Muscle of back (tissue), 11 donors: ENCODE measurements around the gene PCNT. TPM values are rescaled to one million over a fixed set of nuclear protein-coding genes. Genes with fewer than 3 reads are reported as not detected.

Experiments used
- DNase-seq, 3 donors: peaks; one replicate each; pipeline versions ENCODE4 v3.0.0 to v3.0.0-alpha.2; 2013
- polyA plus RNA-seq, 10 donors: library from polyadenylated mRNA; unstranded; fragments of 120-200 nt; gene quantifications; one replicate each; pipeline ENCODE4 v1.2.1, GENCODE V29; 2013; ENCODE audit not compliant: insufficient read length in 10 of 10

PCNT gene
- polyA plus RNA-seq, 10 donors = 41.2 to 83.0 (median 53.0) TPM

DNA sequence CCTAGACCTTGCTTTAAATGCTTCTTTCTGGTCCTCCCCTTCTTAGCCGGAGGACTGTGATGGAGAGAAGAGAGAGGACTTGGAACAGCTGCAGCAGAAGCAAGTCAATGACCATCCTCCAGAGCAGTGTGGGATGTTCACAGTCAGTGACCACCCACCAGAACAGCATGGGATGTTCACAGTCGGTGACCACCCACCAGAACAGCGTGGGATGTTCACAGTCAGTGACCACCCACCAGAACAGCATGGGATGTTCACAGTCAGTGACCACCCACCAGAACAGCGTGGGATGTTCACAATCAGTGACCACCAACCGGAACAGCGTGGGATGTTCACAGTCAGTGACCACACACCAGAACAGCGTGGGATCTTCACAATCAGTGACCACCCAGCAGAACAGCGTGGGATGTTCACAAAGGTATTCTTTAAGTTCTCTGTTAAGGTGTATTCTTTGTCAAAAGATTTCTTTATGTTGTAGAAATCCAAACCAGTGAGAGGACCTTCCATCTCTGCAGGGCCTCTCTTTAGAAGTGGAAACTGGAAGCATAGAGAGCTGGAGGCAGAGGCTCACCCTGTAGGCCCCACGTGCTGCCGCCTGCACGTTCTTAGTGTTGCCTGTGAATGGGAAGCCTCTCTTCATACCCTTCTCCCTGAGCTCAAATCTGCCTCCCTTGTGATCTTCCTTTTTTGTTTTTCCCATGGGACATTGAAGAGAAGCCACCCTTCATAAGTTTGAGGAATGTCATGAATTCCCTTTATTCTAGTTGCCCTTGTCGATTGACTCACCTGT lies 10.6 kb downstream of the PCNT start:
- no peak for DNase-seq

DNA sequence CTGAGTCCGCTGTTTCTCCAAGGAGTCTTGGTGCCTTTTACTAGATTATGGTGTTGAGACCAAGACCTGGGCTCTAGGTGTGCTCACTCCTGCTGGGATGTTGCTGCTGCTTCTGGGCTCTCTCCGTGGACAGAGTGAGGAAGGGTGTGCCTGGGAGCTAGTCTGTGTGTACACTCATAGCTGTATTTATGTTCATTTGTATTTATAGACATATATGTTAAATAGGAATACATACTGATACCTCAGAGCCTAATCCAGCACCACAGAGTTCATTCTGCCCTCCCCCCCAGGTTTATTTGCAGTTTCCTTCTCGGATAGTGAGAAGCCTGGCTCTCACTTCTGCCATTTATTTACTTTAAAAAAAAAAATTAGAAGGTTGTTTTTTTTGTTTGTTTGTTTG lies 12.6 kb downstream of the PCNT start:
- no peak for DNase-seq

DNA sequence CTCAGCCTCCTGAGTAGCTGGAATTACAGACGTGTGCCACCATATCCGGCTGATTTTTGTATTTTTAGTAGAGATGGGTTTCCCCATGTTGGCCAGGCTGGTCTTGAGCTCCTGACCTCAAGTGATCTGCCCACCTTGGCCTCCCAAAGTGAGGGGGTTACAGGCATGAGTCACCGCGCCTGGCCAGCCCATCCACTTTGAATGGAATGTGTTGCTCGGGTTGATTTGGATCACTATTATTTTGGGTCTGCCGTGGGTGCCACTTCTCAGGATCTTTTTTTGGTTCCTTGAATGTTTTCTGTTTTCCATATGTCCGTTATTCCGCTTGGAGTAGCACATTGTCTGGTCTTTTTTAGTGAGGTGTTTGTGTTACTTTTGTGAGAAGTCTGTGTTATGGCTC lies 17.0 kb downstream of the PCNT start:
- DNase-seq = no peak

DNA sequence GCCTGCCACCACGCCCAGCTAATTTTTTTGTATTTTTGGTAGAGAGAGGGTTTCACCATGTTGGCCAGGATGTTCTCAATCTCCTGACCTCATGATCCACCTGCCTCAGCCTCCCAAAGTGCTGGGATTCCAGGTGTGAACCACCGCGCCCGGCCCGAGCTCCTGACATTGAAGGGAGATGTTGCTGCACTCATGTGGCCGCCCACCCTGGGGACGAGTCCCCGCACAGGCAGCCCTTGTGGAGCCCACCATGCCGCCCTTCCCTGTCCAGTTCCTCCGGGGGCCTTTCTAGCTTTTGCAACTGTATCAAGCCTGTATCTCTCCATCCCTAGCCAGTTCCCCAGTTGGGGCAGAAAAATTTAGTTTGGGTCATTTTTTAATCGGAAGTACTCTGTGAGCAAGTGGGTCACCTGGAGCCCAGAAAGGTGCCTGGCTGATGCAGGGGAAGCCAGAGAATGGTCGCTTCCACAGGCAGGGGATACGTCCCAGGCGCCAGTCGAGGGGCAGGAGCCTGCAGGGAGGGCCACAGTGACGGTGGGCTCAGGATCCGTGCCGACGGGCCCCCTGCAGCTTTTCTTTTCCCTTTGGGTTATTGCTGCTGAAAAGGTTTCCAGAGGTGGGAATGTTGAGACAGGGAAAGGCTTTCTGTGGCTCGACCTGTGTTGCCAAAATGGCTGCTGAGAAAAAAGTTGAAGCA lies 20.4 kb downstream of the PCNT start:
- DNase-seq = no peak

DNA sequence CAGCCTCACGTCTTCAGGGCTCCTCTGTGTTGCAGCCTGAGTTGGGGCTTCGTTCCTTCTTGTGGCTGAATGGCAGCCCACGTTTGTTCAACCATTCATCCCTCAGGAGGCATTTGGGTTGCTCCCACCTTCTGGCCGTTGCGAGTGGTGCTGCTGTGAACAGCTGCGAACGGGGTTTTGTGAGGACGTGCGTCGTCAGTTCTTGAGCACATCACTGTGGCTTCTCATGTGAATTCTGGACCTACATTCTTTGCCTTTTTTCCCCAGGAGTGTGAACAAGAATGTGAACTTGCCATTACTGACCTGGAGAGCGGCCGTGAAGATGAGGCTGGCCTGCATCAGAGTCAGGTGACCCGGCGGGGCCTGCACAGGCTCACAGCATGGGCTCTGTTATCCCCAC lies 21.9 kb downstream of the PCNT start:
- DNase-seq = no peak

DNA sequence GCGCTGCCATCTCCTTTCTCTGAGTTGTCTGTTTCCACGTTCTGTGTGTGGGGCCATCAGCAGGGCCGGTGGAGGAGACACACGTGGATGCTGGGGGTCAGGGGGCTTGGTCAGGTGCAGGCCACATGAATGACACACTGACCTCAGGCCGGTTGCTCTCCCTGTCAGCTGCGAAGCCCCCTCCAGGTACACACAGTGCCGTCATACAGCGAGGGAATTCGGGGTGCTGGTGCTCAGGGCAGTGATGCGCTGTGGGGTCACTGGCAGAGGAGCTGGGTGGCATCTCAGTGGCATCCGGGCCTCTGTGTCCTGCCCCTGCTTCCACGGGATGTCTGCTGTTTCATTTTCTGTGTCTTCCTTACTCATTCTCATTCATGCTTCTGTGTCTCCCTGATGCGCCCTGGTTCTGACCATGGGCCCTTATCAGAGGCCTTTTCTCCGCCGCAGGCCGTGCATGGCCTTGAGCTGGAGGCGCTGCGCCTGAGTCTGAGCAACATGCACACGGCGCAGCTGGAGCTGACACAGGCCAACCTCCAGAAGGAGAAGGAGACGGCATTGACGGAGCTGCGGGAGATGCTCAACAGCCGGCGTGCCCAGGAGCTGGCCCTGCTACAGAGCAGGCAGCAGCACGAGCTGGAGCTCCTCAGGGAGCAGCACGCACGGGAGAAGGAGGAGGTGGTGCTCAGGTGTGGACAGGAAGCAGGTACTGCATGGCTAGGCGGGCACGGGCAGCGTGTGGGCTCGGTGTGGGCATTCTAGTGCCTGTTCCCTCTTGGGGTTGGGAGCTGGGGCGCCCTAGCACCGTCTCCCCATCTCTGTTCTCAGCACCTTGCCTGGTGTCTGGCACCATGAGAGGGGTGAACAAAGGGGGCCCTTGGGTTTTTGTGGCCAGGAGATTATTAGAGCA lies 22.6 kb downstream of the PCNT start:
- DNase-seq = no peak

DNA sequence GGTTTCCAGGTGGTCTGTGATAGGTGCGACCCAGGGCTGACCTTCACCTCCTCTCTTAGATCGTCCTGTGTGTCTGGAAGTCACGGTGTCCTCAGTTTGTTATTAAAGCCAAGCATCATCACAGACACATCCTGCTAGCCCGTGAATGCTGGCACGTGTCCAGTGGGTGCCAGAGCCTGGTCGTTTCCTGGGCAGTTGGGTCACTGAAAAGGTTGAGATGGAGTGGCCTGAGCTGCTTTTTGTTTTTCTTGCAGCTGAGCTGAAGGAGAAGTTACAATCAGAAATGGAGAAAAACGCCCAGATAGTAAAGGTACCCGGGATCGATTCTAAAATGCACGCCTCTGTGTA lies 23.2 kb downstream of the PCNT start:
- no peak for DNase-seq

DNA sequence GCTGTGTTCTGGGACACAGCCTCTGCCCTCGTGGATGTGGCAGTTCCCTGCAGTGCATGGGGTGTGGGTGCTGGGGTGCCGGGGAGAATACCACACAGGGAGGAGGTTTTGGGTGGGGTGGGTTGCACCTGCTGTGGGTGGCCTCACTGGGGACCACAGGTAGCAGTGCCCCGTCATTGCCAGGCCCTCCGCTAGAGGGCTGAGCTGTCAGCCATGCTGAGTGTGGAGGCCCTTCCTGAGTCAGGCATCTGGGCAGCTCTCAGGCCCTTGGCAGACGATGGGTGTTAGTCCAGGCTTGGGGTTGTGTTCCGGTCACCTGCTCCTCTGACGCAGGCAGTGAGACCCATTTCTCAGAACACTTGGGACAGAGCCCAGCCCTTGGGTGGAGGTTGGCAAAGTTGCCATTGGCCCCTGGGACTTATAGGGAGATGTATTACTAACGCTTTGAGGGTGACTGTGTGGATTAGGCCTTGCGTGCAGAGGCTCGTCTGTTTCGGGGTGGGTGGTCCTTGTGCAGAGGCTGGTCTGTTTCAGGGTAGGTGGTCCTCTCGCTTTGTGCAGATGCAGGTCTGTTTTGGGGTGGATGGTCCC lies 23.9 kb downstream of the PCNT start:
- no peak for DNase-seq

DNA sequence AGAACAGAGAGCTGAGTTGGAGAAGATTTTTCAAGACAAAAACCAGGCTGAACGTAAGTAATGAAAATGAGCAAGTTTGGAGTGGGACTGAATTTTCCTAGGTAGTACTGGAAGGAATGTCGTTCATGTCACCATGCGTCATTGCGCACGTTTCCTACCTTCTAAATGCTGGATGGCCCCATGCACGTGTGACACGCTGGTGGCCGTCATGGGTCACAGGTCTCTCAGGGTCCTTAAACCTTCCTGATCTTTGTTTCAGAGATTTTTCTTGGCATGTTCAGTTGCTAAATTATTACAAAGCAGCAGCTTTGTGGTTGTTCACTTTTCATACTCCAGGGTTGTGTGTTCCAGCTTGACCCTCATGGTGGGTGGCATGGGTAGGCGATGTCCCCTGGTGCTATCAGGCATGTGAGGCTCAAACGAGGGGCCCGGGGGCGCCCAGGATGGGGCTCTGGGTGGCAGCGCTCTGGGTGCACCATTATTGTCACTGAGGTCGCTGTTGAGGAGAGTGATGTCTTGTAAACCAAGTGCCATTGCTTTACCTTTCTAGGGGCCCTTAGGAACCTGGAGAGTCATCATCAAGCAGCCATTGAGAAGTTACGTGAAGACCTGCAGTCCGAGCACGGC lies 25.3 kb downstream of the PCNT start:
- no peak for DNase-seq

DNA sequence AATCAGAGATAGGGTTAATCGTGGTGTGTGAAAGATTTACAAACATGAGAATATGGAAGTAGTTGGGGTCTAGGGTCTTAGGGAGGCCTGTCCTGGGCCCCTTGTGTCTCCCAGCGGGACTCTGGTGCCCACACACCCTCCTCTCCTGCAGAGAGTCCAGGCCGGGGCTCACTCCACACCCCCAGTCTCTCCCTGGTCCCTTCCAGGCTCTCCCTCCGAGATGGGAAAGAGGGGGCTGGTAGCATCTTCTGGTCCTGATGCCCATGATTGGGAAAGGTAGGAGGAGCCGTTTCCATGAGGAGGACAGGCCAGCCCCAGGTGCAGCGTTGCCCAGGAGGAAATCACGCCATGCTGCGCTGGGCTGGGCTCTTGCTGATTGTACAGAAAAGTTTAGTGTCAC lies 26.6 kb downstream of the PCNT start:
- DNase-seq = no peak

DNA sequence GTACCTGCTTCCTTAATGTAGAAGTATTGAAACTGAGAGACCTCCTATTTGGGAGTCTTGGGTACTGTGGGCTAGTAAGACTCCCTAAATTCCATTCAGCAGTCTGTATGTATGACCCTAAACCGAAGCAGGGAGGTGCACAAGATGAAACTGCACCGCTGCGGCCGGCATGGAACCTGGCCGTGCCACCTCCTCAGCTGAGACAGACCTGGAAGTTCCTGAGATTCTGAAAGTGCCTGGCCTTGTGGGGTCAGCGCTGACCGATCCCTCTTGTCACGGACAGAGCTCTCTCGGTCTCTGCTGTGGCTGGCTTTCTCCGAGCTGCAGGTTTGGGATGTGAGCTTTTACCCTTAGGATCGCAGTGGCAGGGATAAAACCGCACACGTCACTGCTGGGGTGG lies 27.0 kb downstream of the PCNT start:
- DNase-seq = no peak

DNA sequence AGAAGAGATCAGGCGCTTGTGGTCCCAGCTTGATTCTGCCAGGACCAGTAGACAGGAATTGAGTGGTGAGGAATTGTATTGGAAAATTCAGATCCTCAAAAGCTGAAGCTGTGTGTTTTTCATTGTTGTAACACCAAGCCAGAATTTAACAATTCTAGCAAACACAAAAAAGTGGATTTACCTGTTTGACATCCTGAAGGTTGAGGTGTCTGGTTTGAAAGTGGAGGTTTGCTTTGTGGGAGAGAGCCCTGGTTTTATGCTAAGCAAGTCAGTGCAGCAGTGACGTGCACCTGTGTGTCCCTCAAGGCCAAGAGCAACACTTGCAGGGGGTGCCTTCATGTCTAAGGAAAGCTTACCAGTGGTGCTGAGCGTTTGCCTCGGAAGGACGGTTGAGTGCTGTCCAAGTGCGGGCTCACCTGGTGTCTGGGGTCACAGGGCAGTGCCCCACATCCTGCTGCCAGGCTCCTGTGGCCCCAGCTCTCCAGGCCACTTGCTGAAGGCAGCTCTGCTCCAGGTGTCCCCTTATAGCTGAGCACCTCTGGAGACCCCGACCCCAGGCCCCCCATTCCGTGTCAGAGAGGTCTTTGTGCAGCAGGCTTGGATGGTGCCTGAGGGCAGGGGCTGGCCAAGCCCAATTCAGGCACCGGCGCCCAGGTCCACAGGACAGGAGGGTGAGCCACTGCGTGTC lies 27.7 kb downstream of the PCNT start:
- DNase-seq = no peak

DNA sequence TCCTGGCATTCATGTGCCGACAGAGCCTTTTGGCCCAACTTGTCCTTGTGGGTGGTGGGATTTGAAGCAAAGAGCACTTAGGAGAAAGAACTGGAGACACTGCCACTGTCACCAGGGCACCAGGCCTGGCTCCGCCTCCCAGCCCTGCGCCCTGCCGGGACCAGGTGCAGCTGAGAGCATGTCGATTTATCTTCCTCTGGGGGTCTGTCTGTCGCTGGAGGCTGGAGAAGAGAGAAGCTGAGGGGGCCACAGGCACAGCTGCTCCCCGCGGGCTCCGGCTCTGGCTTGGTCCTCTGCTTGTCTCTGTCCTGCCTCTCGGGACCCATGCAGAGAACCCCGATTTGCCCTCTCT lies 28.2 kb downstream of the PCNT start:
- DNase-seq = no peak

DNA sequence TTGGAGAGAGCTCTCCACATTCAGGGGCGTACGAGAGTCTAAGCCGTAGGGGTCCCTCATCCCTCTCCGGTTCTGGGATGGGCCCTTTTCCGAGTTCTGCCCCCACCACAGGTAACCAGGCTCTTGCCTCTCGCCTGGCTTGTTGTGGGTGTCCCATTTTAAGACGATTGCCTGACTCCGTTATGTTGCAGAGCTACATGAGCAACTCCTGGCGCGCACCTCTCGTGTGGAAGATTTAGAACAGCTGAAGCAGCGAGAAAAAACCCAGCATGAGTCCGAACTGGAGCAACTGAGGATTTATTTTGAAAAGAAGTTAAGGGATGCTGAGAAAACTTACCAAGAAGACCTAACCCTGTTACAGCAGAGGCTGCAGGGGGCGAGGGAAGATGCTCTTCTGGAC lies 29.0 kb downstream of the PCNT start:
- no peak for DNase-seq

DNA sequence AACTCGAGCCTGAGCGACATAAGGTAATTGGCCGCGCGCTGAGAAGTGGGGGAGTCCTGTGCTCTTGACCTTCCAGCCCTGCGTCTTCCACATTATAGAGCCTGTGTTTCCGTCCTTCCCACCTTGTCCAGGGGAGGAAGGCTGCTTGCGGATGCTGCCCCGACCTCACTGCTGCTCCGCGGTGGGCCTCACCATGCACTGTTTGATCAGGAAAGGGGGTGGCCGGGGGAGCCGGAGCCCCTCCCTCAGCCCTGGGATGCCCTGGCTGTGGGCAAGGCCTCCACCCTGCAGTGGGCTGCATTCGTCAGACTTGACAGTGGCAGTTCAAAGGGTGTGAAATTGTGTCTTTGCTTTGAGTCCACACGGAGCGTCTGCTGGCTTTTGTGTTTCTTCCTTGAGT lies 30.1 kb downstream of the PCNT start:
- no peak for DNase-seq

DNA sequence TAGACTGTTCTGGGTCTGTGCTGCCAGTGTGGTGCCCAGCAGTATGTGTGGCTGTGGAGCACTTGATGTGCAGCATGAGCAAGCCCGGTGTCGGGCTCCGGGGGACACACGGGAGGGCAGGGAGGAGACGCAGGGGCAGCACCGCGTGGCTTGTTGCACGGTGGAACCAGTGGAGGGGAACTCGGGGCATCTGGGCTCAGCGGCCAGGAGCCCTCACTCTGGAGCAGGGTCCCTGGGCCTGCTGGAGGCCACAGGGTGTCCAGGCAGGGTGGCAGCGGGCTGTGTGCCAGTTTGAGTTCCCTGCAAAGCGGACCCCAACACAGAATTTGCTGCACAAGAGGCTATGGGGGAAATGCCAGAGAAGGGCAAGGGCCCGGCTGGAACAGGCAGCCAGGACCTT lies 30.6 kb downstream of the PCNT start:
- no peak for DNase-seq

DNA sequence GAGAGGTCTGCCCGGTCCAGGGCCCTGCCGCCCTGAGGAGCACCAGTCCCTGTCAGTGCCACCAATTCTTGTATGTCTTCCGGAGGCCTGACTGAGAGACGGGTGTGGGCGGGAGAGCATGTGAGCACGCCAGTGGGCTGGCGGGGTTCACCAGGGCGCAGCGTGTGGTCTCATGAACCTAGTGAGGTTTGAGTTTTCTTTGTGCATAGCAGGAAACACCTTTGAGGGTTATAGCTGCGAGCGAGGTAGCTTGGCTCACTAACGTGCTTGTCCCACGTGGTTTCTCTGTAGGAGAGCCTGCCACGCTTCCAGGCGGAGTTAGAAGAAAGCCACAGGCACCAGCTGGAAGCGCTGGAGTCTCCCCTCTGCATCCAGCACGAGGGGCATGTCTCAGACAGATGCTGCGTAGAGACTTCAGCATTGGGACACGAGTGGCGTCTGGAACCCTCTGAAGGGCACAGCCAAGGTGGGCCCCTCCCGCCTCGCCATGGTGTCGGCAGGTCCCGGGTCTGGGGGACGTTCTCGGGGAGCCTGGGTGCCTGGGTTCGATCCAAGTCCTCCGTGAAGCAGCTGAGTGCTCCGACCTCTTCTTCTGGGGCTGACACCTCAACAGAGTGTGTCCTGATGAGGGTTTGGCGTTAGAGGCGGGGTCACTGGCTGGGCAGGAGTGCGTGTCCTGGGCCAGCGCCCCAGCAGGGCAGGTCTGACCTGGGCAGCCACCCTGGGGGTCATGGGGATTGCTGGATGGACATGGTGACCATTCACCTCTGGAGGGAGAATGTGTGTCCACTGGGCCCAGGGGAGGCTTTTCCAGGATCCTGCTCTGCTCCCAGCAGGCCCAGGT lies 31.4 kb downstream of the PCNT start:
- DNase-seq = no peak

DNA sequence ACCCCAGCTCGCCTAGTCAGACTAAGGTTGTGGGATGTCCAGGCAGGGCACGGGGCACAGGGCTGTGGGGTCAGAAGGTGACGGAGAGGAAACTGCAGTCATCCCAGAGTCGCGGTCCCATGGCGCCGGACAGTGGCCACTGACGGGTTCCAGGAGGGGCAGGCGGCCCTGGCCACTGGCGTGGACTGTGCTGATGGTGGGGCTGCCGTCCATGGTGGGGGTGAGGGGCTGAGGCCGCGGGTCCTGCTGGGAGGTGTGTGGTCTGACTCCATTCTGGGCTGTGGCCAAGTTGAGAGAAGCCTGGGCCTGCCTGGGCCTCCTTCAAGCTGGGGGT lies 32.0 kb downstream of the PCNT start:
- DNase-seq = no peak

DNA sequence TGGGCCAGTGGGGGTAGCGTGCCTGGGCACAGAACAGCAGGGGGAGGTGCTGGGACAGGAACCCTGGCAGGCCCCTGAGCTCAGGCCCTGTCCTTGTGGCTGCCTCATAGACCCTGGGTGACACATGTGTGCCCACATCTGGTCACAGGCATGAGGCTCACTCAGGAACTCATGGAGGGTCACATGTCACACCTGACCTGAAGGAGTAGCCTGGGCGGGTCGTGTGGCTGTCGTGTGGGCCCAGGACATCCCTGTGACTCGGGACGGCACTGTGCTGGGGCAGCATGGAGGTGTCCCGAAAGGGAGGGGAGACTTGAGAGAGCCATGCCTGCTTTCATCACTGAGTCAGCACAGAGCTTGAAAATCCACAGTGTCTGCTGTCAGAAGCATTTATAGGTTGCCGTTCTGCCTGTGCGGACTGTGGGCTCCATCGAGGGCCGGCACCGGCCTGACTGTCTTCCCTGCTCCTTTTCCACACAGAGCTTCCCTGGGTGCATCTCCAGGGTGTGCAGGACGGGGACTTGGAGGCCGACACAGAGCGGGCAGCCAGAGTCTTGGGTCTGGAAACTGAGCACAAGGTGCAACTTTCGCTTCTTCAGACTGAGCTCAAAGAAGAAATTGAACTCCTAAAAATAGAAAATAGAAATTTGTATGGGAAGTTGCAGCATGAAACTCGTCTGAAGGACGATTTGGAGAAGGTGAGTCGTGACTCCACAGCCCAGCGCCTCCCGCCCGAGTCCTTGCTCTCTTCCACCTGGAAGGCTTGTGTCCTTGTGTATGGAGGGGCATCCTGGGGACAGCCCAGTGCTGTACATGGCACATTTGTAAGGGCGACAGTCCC lies 32.8 kb downstream of the PCNT start:
- DNase-seq = no peak

DNA sequence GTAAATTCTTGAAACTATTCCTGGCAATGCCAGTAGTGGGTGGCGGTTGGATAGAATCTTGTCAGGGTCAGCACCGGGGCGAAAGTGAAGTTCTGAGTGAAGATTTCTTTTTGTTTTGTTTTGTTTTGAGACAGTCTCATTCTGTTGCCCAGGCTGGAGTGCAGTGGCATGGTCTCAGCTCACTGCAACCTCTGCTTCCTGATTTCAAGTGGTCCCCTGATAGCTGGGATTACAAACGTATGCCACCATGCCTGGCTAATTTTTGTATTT lies 33.3 kb downstream of the PCNT start:
- DNase-seq = no peak
